Cardiac muscle cell (in vitro differentiated cells and primary cell): ENCODE results near the gene LZIC. TPM values are rescaled to one million over a fixed set of nuclear protein-coding genes. Genes with fewer than 3 reads are reported as not detected.

Source experiments
- DNase-seq, 2 donors: peaks; one replicate each; pipeline versions ENCODE4 v3.0.0 to v3.0.0-alpha.2; 2010 to 2017; ENCODE audit warnings: low read depth in 1 of 2, low spot score in 1 of 2
- H3K27ac ChIP-seq: fragments of 200-600 bp; sonication (generic); 2 replicates; pipeline ENCODE4 v1.5.1; 2016
- H3K27me3 ChIP-seq: fragments of 200-600 bp; sonication (generic); 2 replicates; pipeline ENCODE4 v1.6.0; 2016; ENCODE audit warnings: control low read depth
- H3K36me3 ChIP-seq: fragments of 200-600 bp; sonication (generic); 2 replicates; pipeline ENCODE4 v1.5.1; 2016; ENCODE audit warnings: control low read depth
- H3K4me1 ChIP-seq: fragments of 200-600 bp; sonication (generic); 2 replicates; pipeline ENCODE4 v1.8.1; 2017; ENCODE audit warnings: low read depth, mild to moderate bottlenecking, mixed run types
- H3K4me3 ChIP-seq: fragments of 200-600 bp; sonication (generic); 2 replicates; pipeline ENCODE4 v1.5.1; 2016; ENCODE audit warnings: mild to moderate bottlenecking
- H3K9me3 ChIP-seq: fragments of 200-600 bp; sonication (generic); 2 replicates; pipeline ENCODE4 v1.5.1; 2017; ENCODE audit warnings: low read depth, mild to moderate bottlenecking, control low read depth
- polyA plus RNA-seq: library from polyadenylated mRNA; unstranded; fragments of >200 nt; fragmentation: Nextera tagmentation; extraction: Ambion mirVana; gene quantifications from 2 replicates; pipeline ENCODE4 v1.2.1, GENCODE V29; 2016
- total RNA-seq: library from RNA; depleted of rRNA; stranded (reverse); fragments of >200 nt; gene quantifications from 2 replicates; pipeline ENCODE4 v1.2.3, GENCODE V29; 2016
- TF ChIP-seq, protein P1 (sequence below): IDR thresholded peaks from 2 replicates; pipeline ENCODE4 v1.5.1; 2012; ENCODE audit warnings: low read depth, mild to moderate bottlenecking, low read length

Gene LZIC
- total and polyA plus RNA-seq, 2 experiments from 2014 or later = 34.2 to 35.4 TPM

DNA sequence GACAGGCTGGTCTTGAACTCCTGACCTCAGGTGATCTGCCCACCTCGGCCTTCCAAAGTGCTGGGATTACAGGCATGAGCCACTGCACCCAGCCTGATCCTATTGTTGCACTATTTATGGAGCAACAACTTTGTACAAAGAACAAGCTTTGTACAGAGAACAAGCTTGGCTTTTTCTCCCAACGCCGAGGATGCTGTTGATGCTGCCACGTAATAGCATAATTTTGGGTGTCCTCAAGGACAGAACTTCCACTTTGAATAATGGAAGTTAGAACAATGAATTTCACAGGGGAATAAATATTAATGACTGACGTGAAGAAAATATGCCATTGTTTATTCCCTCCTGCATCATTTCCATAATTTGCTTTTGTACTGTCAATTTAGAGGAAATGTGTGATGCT is 41.1 kb upstream of the LZIC start:
- TF ChIP-seq, protein P1, sequence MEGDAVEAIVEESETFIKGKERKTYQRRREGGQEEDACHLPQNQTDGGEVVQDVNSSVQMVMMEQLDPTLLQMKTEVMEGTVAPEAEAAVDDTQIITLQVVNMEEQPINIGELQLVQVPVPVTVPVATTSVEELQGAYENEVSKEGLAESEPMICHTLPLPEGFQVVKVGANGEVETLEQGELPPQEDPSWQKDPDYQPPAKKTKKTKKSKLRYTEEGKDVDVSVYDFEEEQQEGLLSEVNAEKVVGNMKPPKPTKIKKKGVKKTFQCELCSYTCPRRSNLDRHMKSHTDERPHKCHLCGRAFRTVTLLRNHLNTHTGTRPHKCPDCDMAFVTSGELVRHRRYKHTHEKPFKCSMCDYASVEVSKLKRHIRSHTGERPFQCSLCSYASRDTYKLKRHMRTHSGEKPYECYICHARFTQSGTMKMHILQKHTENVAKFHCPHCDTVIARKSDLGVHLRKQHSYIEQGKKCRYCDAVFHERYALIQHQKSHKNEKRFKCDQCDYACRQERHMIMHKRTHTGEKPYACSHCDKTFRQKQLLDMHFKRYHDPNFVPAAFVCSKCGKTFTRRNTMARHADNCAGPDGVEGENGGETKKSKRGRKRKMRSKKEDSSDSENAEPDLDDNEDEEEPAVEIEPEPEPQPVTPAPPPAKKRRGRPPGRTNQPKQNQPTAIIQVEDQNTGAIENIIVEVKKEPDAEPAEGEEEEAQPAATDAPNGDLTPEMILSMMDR = no peak
- DNase-seq = no peak
- H3K4me3 ChIP-seq = no peak overlapping the region
- H3K36me3 ChIP-seq = peaks cover 5% of the 10 kb centered on the region
- H3K4me1 ChIP-seq = no peaks in the 10 kb centered on the region
- H3K27ac ChIP-seq = no peak overlapping the region
- H3K27me3 ChIP-seq = no peaks in the 10 kb centered on the region
- no peaks in the 10 kb centered on the region for H3K9me3 ChIP-seq

- H3K4me3 ChIP-seq = no peak overlapping the region
- no peaks in the 10 kb centered on the region for H3K9me3 ChIP-seq
- peak; percentile 2 to 73 for DNase-seq
- no peaks in the 10 kb centered on the region for H3K27me3 ChIP-seq
- peaks cover 5% of the 10 kb centered on the region for H3K4me1 ChIP-seq
- TF ChIP-seq, protein P1 = no peak
- H3K36me3 ChIP-seq = no peaks in the 10 kb centered on the region
- H3K27ac ChIP-seq = peak overlapping the region; percentile 84
Measured at GRCh38 chr1:9960706-9961562, 17.7 kb upstream of the LZIC start.

DNA sequence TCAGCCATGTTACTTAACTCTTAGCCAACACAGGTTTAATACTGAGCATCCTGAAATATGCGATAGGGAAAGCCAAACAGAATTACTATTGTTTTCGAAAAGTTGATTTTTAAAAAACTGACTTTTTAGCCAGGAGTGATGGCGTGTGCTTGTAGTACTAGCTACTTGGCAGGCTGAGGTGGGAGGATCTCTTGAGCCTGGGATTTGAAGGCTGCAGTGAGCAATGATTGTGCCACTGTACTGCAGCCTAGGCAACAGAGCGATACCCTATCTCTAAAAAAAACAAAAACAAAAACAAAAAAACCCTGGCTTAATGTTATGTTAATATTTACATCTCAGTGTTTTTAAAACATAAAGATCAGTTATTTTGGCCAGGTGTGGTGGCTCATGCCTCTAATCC is 16.8 kb upstream of the LZIC start:
- H3K36me3 ChIP-seq = no peaks in the 10 kb centered on the region
- H3K27me3 ChIP-seq = no peaks in the 10 kb centered on the region
- H3K27ac ChIP-seq = peak overlapping the region; percentile 84
- TF ChIP-seq, protein P1 = no peak
- peaks cover 5% of the 10 kb centered on the region for H3K4me1 ChIP-seq
- H3K9me3 ChIP-seq = no peaks in the 10 kb centered on the region
- DNase-seq = peak in 1 of 2 donors; percentile 13
- no peak overlapping the region for H3K4me3 ChIP-seq

- no peaks in the 10 kb centered on the region for H3K36me3 ChIP-seq
- no peak overlapping the region for H3K27ac ChIP-seq
- peaks cover 5% of the 10 kb centered on the region for H3K4me1 ChIP-seq
- H3K27me3 ChIP-seq = no peaks in the 10 kb centered on the region
- DNase-seq = no peak
- no peaks in the 10 kb centered on the region for H3K9me3 ChIP-seq
- no peak overlapping the region for H3K4me3 ChIP-seq
- TF ChIP-seq, protein P1 = no peak
Measured at GRCh38 chr1:9957726-9958125, 14.5 kb upstream of the LZIC start.

- H3K4me1 ChIP-seq = peaks cover 3% of the 10 kb centered on the region
- DNase-seq = no peak
- H3K4me3 ChIP-seq = no peak overlapping the region
- no peak overlapping the region for H3K27ac ChIP-seq
- H3K9me3 ChIP-seq = no peaks in the 10 kb centered on the region
- H3K27me3 ChIP-seq = no peaks in the 10 kb centered on the region
- H3K36me3 ChIP-seq = no peaks in the 10 kb centered on the region
- TF ChIP-seq, protein P1 = no peak
Measured at GRCh38 chr1:9946315-9946714, 3.1 kb upstream of the LZIC start.
